ENCODE results near the gene PLEKHB2. TPM values are rescaled to one million over a fixed set of nuclear protein-coding genes. Genes with fewer than 3 reads are reported as not detected.
"Not testable (repeated sequence)": the region's sequence is repeated elsewhere in the genome, so short reads cannot be mapped to it uniquely, and the experiment has no call there.

PLEKHB2 gene
- total and polyA plus RNA-seq, 8 donors, result 7.8 to 28.3 (median 18.4) TPM

GRCh38 chr2:131148426-131148825 is 43.3 kb downstream of the PLEKHB2 start:
- no peaks in the 10 kb centered on the region for H3K4me1 ChIP-seq
- FAIRE-seq, result no peak
- 75 to 82% methylated on average over 3 of the region's 3 CpGs for WGBS, 2 donors
- H3K27ac ChIP-seq, result no peak overlapping the region
- peak in 2 of 4 donors; percentile 51 to 57 for ATAC-seq
- no peak overlapping the region for H3K4me3 ChIP-seq
- intact Hi-C loops (cut with DNase I), result no loop called here
- DNase-seq, result no peak
- peaks cover 0 to 27% (median 2%) of the 10 kb centered on the region in 3 donors for H3K36me3 ChIP-seq
- H3K9me3 ChIP-seq, result no peaks in the 10 kb centered on the region
- no peaks in the 10 kb centered on the region for H3K27me3 ChIP-seq
- no peak for TF ChIP-seq CTCF (IDR thresholded peaks at IDR 0.05)

GRCh38 chr2:131150109-131150508 is 45.0 kb downstream of the PLEKHB2 start:
- H3K36me3 ChIP-seq, result peaks cover 0 to 27% (median 0%) of the 10 kb centered on the region in 3 donors
- H3K4me3 ChIP-seq, H3K4me1 ChIP-seq, H3K27me3 ChIP-seq, FAIRE-seq, DNase-seq, ATAC-seq, H3K27ac ChIP-seq, H3K9me3 ChIP-seq: not testable (repeated sequence)
- intact Hi-C loops (cut with DNase I), result loop anchor here in 1 of 3 donors (10.0 kb wide), 1 partner anchor 185 kb away; no protein-coding TSS in a partner anchor
- 95 to 97% methylated on average over 9 of the region's 9 CpGs for WGBS, 2 donors

GRCh38 chr2:131151398-131151797 is 46.3 kb downstream of the PLEKHB2 start:
- Histone ChIP-seq H3K9me3 (no peaks in the 10 kb centered on the region), H3K4me3 (no peak overlapping the region), H3K4me1 (no peaks in the 10 kb centered on the region), H3K27me3 (no peaks in the 10 kb centered on the region), H3K27ac (no peak overlapping the region), H3K36me3 (peaks cover 0 to 26% (median 0%) of the 10 kb centered on the region in 3 donors)
- no peak for ATAC-seq
- FAIRE-seq, result no peak
- DNase-seq, result no peak
- 76 to 77% methylated on average over 6 of the region's 6 CpGs for WGBS, 2 donors
- TF ChIP-seq CTCF (IDR thresholded peaks at IDR 0.05), result no peak
- intact Hi-C loops (cut with DNase I), result loop anchor here in 1 of 3 donors (10.0 kb wide), 1 partner anchor 183 kb away; no protein-coding TSS in a partner anchor

- FAIRE-seq (no peak), DNase-seq (no peak), ATAC-seq (no peak)
- no peak overlapping the region for H3K4me3 ChIP-seq
- 36 to 38% methylated on average over 7 of the region's 7 CpGs for WGBS, 2 donors
- H3K9me3 ChIP-seq, result no peaks in the 10 kb centered on the region
- H3K4me1 ChIP-seq, result no peaks in the 10 kb centered on the region
- no peaks in the 10 kb centered on the region for H3K27me3 ChIP-seq
- TF ChIP-seq CTCF (IDR thresholded peaks at IDR 0.05), result no peak
- intact Hi-C loops (cut with DNase I), result loop anchor here in 1 of 3 donors (10.0 kb wide), 1 partner anchor 183 kb away; no protein-coding TSS in a partner anchor
- peaks cover 0 to 19% (median 0%) of the 10 kb centered on the region in 3 donors for H3K36me3 ChIP-seq
- H3K27ac ChIP-seq, result no peak overlapping the region
These were observed 46.9 kb downstream of the PLEKHB2 start for GRCh38 chr2:131152074-131152473.

GRCh38 chr2:131153529-131153928 is 48.4 kb downstream of the PLEKHB2 start:
- no peaks in the 10 kb centered on the region for H3K9me3 ChIP-seq

More at GRCh38 chr2:131153529-131153928, 48.4 kb downstream of the PLEKHB2 start:
- FAIRE-seq, result no peak
- intact Hi-C loops (cut with DNase I), result loop anchor here in 1 of 3 donors (10.0 kb wide), 1 partner anchor 181 kb away; no protein-coding TSS in a partner anchor
- Histone ChIP-seq H3K27me3 (no peaks in the 10 kb centered on the region), H3K36me3 (peaks cover 0 to 13% (median 0%) of the 10 kb centered on the region in 3 donors), H3K27ac (no peak overlapping the region), H3K4me3 (no peak overlapping the region), H3K4me1 (no peaks in the 10 kb centered on the region)
- no peak for TF ChIP-seq CTCF (IDR thresholded peaks at IDR 0.05)
- WGBS, 2 donors, result 43 to 51% methylated on average over 4 of the region's 4 CpGs
- peak in 3 of 4 donors; percentile 8 to 14 (median 8) for ATAC-seq
- DNase-seq, result no peak

Measured in pancreas (tissue), 10 donors.